HepG2 (cell line): ENCODE data around the gene FAM229A. TPM values are rescaled to one million over a fixed set of nuclear protein-coding genes. Genes with fewer than 3 reads are reported as not detected.
A peak's percentile ranks its signal among the peaks of the same experiment; 100 is the strongest.

Experiments
- ARNT ChIP-seq: fragments of 450-650 bp; IDR thresholded peaks from 2 replicates; pipeline ENCODE4 v1.6.1; 2017
- CAMTA2 ChIP-seq: sonication (generic); formaldehyde crosslinking; IDR thresholded peaks from 2 replicates; pipeline ENCODE4 v1.4.0; 2020; ENCODE audit warnings: mild to moderate bottlenecking, missing genetic modification reagents, borderline replicate concordance
- GATAD2A ChIP-seq: IDR thresholded peaks from 2 replicates; pipeline ENCODE4 v1.6.1; 2016
- KDM5A ChIP-seq: fragments of 200-600 bp; sonication (generic); IDR thresholded peaks from 2 replicates; pipeline ENCODE4 v1.7.0; 2018; ENCODE audit warnings: antibody characterized with exemption, mild to moderate bottlenecking, low read length, borderline replicate concordance
- MED1 ChIP-seq: sonication (generic); formaldehyde crosslinking; IDR thresholded peaks from 2 replicates; pipeline ENCODE4 v1.4.0; 2020; ENCODE audit warnings: missing genetic modification reagents
- PAWR ChIP-seq: sonication (generic); formaldehyde crosslinking; IDR thresholded peaks from 2 replicates; pipeline ENCODE4 v1.4.0; 2020; ENCODE audit warnings: missing genetic modification reagents, mild to moderate bottlenecking, borderline replicate concordance
- PCBP1 ChIP-seq: fragments of 200-400 bp; formaldehyde crosslinking; IDR thresholded peaks from 2 replicates; pipeline ENCODE4 v1.6.1; 2017; ENCODE audit warnings: mild to moderate bottlenecking, low read depth, low read length, borderline replicate concordance
- RAD51 ChIP-seq: fragments of 450-650 bp; IDR thresholded peaks from 2 replicates; pipeline ENCODE4 v1.6.1; 2016; ENCODE audit warnings: borderline replicate concordance
- SIX4 ChIP-seq: sonication (generic); formaldehyde crosslinking; IDR thresholded peaks from 2 replicates; pipeline ENCODE4 v1.4.0; 2020; ENCODE audit warnings: missing genetic modification reagents
- TBL1XR1 ChIP-seq: fragments of 150-350 bp; IDR thresholded peaks from 2 replicates; pipeline ENCODE4 v1.6.1; 2014; ENCODE audit warnings: borderline replicate concordance, low read length; ENCODE audit not compliant: partially characterized antibody
- TRIM24 ChIP-seq: sonication (generic); formaldehyde crosslinking; IDR thresholded peaks from 2 replicates; pipeline ENCODE4 v1.8.0; 2022; ENCODE audit warnings: mild to moderate bottlenecking, missing genetic modification reagents
- YEATS4 ChIP-seq: sonication (generic); formaldehyde crosslinking; IDR thresholded peaks from 2 replicates; pipeline ENCODE4 v1.4.0; 2020; ENCODE audit warnings: missing genetic modification reagents, borderline replicate concordance
- ZBTB8A ChIP-seq: sonication (generic); formaldehyde crosslinking; IDR thresholded peaks from 2 replicates; pipeline ENCODE4 v1.4.0; 2020; ENCODE audit warnings: mild to moderate bottlenecking, low read depth, missing genetic modification reagents, borderline replicate concordance
- ZNF382 ChIP-seq: sonication (generic); formaldehyde crosslinking; IDR thresholded peaks from 2 replicates; pipeline ENCODE4 v1.5.0; 2020; ENCODE audit warnings: missing genetic modification reagents, mild to moderate bottlenecking, borderline replicate concordance
- ZNF775 ChIP-seq: sonication (generic); formaldehyde crosslinking; IDR thresholded peaks from 2 replicates; pipeline ENCODE4 v1.4.0; 2020; ENCODE audit warnings: missing genetic modification reagents, mild to moderate bottlenecking, moderate library complexity, borderline replicate concordance
- ZNF83 ChIP-seq: sonication (generic); formaldehyde crosslinking; IDR thresholded peaks from 2 replicates; pipeline ENCODE4 v1.4.0; 2020; ENCODE audit warnings: missing genetic modification reagents, mild to moderate bottlenecking, borderline replicate concordance
- polyA plus RNA-seq, 8 experiments: library from polyadenylated mRNA; depleted of rRNA in 3 of 8; stranded (reverse) in 7 of 8; unstranded in 1 of 8; fragments of >200 nt; fragmentation: Illumina TruSeq in 4 of 8; extraction: Trizol in 4 of 8; gene quantifications; 2 replicates each; pipeline versions ENCODE4 v1.2.1 to v1.2.3, GENCODE V29; 2011 to 2016; ENCODE audit warnings: low read depth in 4 of 8, missing spikeins in 1 of 8, mixed read lengths in 1 of 8; ENCODE audit not compliant: insufficient read depth in 1 of 8
- total RNA-seq, 5 experiments: library from RNA; depleted of rRNA; stranded (reverse); fragments of >200 nt; fragmentation: Illumina TruSeq; extraction: Trizol; gene quantifications; 2 replicates each; pipeline ENCODE4 v1.2.3, GENCODE V29; 2016; ENCODE audit warnings: low read depth in 1 of 5
- TF ChIP-seq, protein P1 (sequence below): IDR thresholded peaks from 2 replicates; pipeline ENCODE4 v1.6.1; 2016
- TF ChIP-seq, protein P2 (sequence below): sonication (generic); formaldehyde crosslinking; IDR thresholded peaks from 2 replicates; pipeline ENCODE4 v1.9.0; 2021; ENCODE audit warnings: missing genetic modification reagents, borderline replicate concordance
- TF ChIP-seq, protein P3 (sequence below): sonication (generic); formaldehyde crosslinking; IDR thresholded peaks from 2 replicates; pipeline ENCODE4 v1.5.1; 2020; ENCODE audit warnings: missing genetic modification reagents, mild to moderate bottlenecking, borderline replicate concordance
- TF ChIP-seq, protein P4 (sequence below): sonication (generic); formaldehyde crosslinking; IDR thresholded peaks from 2 replicates; pipeline ENCODE4 v1.4.0; 2020; ENCODE audit warnings: missing genetic modification reagents
- TF ChIP-seq, protein P5 (sequence below): sonication (generic); formaldehyde crosslinking; IDR thresholded peaks from 2 replicates; pipeline ENCODE4 v1.4.0; 2020; ENCODE audit warnings: missing genetic modification reagents

FAM229A gene
- total and polyA plus RNA-seq, 2 of the 13 experiments (the other 11 are each of a cell fraction or from before 2014, with no cell fraction given) = 3.2 to 17.6 TPM

DNA sequence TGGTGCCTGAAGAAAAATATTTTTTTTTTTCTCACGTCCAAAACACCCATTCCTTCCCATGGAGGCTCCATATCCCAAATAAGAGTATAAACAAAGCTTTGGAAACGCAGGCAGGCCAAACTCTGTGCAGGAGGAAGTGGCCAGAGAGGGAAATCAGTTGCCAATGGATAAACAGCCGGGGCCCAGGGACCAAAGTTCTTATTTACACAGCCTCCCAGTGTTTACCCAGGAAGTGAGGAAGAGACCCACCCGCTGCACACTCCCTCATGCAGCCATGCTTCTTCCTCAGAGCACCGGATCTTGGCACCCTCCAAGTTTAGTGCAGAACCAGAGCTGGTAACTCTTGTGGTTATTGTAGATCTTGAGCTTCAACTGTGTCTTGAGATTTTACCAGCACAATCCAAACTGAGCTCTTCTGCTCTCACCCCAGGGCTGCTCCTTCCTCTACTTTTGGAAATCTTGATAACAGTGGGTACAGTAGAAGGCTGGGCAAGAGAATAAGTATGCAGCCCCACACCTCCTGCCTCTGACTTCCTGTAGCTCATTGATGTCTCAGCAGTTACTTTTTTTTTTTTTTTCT lies 40.5 kb downstream of the FAM229A start (continued):
- TF ChIP-seq MED1 (CRISPR knock-in tag) (peak; percentile 92), SIX4 (CRISPR knock-in tag) (0 out of 2 replicates have a peak, but pooled peaks have one; percentile 24), PAWR (CRISPR knock-in tag) (no peak), ZNF775 (CRISPR knock-in tag) (no peak), TRIM24 (CRISPR knock-in tag) (0 out of 2 replicates have a peak, but pooled peaks have one; percentile 25), ARNT (no peak), YEATS4 (CRISPR knock-in tag) (no peak), ZBTB8A (CRISPR knock-in tag) (no peak), PCBP1 (no peak), ZNF382 (CRISPR knock-in tag) (no peak), TBL1XR1 (peak; percentile 25), CAMTA2 (CRISPR knock-in tag) (no peak), ZNF83 (CRISPR knock-in tag) (no peak), GATAD2A (CRISPR knock-in tag) (peak; percentile 96), RAD51 (no peak), KDM5A (no peak)
- TF ChIP-seq, protein P1, sequence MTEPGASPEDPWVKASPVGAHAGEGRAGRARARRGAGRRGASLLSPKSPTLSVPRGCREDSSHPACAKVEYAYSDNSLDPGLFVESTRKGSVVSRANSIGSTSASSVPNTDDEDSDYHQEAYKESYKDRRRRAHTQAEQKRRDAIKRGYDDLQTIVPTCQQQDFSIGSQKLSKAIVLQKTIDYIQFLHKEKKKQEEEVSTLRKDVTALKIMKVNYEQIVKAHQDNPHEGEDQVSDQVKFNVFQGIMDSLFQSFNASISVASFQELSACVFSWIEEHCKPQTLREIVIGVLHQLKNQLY = peak; percentile 74; the same call in 1 of the 2 replicates
- TF ChIP-seq, protein P2, sequence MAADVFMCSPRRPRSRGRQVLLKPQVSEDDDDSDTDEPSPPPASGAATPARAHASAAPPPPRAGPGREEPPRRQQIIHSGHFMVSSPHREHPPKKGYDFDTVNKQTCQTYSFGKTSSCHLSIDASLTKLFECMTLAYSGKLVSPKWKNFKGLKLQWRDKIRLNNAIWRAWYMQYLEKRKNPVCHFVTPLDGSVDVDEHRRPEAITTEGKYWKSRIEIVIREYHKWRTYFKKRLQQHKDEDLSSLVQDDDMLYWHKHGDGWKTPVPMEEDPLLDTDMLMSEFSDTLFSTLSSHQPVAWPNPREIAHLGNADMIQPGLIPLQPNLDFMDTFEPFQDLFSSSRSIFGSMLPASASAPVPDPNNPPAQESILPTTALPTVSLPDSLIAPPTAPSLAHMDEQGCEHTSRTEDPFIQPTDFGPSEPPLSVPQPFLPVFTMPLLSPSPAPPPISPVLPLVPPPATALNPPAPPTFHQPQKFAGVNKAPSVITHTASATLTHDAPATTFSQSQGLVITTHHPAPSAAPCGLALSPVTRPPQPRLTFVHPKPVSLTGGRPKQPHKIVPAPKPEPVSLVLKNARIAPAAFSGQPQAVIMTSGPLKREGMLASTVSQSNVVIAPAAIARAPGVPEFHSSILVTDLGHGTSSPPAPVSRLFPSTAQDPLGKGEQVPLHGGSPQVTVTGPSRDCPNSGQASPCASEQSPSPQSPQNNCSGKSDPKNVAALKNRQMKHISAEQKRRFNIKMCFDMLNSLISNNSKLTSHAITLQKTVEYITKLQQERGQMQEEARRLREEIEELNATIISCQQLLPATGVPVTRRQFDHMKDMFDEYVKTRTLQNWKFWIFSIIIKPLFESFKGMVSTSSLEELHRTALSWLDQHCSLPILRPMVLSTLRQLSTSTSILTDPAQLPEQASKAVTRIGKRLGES (CRISPR knock-in tag) = no peak
- TF ChIP-seq, protein P3, sequence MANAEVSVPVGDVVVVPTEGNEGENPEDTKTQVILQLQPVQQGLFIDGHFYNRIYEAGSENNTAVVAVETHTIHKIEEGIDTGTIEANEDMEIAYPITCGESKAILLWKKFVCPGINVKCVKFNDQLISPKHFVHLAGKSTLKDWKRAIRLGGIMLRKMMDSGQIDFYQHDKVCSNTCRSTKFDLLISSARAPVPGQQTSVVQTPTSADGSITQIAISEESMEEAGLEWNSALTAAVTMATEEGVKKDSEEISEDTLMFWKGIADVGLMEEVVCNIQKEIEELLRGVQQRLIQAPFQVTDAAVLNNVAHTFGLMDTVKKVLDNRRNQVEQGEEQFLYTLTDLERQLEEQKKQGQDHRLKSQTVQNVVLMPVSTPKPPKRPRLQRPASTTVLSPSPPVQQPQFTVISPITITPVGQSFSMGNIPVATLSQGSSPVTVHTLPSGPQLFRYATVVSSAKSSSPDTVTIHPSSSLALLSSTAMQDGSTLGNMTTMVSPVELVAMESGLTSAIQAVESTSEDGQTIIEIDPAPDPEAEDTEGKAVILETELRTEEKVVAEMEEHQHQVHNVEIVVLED (CRISPR knock-in tag) = peak; percentile 38; the same call in 1 of the 2 replicates
- TF ChIP-seq, protein P4, sequence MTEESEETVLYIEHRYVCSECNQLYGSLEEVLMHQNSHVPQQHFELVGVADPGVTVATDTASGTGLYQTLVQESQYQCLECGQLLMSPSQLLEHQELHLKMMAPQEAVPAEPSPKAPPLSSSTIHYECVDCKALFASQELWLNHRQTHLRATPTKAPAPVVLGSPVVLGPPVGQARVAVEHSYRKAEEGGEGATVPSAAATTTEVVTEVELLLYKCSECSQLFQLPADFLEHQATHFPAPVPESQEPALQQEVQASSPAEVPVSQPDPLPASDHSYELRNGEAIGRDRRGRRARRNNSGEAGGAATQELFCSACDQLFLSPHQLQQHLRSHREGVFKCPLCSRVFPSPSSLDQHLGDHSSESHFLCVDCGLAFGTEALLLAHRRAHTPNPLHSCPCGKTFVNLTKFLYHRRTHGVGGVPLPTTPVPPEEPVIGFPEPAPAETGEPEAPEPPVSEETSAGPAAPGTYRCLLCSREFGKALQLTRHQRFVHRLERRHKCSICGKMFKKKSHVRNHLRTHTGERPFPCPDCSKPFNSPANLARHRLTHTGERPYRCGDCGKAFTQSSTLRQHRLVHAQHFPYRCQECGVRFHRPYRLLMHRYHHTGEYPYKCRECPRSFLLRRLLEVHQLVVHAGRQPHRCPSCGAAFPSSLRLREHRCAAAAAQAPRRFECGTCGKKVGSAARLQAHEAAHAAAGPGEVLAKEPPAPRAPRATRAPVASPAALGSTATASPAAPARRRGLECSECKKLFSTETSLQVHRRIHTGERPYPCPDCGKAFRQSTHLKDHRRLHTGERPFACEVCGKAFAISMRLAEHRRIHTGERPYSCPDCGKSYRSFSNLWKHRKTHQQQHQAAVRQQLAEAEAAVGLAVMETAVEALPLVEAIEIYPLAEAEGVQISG (CRISPR knock-in tag) = peak; percentile 59; the same call in 1 of the 2 replicates
- TF ChIP-seq, protein P5, sequence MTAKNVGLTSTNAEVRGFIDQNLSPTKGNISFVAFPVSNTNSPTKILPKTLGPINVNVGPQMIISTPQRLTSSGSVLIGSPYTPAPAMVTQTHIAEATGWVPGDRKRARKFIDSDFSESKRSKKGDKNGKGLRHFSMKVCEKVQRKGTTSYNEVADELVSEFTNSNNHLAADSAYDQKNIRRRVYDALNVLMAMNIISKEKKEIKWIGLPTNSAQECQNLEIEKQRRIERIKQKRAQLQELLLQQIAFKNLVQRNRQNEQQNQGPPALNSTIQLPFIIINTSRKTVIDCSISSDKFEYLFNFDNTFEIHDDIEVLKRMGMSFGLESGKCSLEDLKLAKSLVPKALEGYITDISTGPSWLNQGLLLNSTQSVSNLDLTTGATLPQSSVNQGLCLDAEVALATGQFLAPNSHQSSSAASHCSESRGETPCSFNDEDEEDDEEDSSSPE (CRISPR knock-in tag) = peak; percentile 47; the same call in 1 of the 2 replicates
